ENCODE results near the gene TCAF1. TPM values are rescaled to one million over a fixed set of nuclear protein-coding genes. Genes with fewer than 3 reads are reported as not detected.
A peak's percentile ranks its signal among the peaks of the same experiment; 100 is the strongest.
"Not testable (repeated sequence)": the region's sequence is repeated elsewhere in the genome, so short reads cannot be mapped to it uniquely, and the experiment has no call there.

The TCAF1 gene
- total RNA-seq, 5 donors from 2014 or later (not counting 1 experiment from before 2014, with no cell fraction given): 12.9 to 15.0 (median 13.5) TPM

- Histone ChIP-seq H3K36me3 (ENCODE audit: control insufficient read depth in 2 of 2, extremely low read depth in 1 of 2, insufficient read depth in 1 of 2, low read length in 1 of 2) (no peaks in the 10 kb centered on the region), H3K9me3 (no peaks in the 10 kb centered on the region), H3K4me1 (ENCODE audit: control insufficient read depth in 1 of 2, extremely low read depth in 1 of 2, insufficient read depth in 2 of 2, low read length in 2 of 2) (no peaks in the 10 kb centered on the region), H3K27ac (ENCODE audit: low read length) (no peak overlapping the region), H3K4me3 (ENCODE audit: control insufficient read depth in 1 of 2, extremely low read depth in 1 of 2, low read length in 1 of 2) (no peak overlapping the region), H3K27me3 (replicated peaks in 1 of 2; ENCODE audit: control insufficient read depth in 2 of 2, extremely low read depth in 1 of 2, insufficient read depth in 2 of 2, low read length in 1 of 2) (no peaks in the 10 kb centered on the region)
- POLR2A ChIA-PET: no interaction called here
- Mint-ChIP-seq H3K4me3 (no peak overlapping the region), H3K27me3 (no peaks in the 10 kb centered on the region), H3K36me3 (peaks cover 5% of the 10 kb centered on the region), H3K27ac (no peak overlapping the region), H3K9me3 (peaks cover 0 to 6% (median 5%) of the 10 kb centered on the region in 3 donors), H3K4me1 (no peaks in the 10 kb centered on the region)
- CTCF ChIA-PET: interaction anchor here in 1 of 2 donors (0.7 kb wide), 1 partner anchor 50 kb away, joined by 4 read pairs; no protein-coding TSS in a partner anchor
- WGBS (ENCODE audit: insufficient coverage): no CpG with 5 or more reads among the region's 2 CpGs
- no peak for ATAC-seq (replicated peaks in 1 of 4)
- no peak for DNase-seq
Measured at GRCh38 chr7:143846692-143847091, 55.3 kb downstream of the TCAF1 start.

DNA sequence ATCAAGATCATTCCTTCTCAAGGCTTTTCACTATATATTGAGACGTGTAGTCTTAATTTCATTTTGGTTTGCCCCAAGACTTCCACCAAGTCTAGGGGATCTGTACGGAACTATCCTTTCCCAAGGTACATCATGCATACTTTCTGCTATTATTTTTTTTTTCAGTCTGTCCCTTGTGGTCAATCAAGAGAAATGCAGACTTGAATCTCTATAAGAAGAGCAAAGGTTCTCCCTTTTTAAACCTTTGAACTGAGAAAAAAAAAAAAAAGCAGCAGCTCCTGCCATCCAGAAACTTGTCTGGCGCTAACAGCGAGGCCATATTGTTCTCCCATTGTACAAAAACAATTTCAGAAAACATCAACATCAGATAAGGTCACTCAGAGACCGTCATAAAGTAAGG lies 60.3 kb downstream of the TCAF1 start:
- H3K27me3 ChIP-seq (replicated peaks in 1 of 2; ENCODE audit: control insufficient read depth in 2 of 2, extremely low read depth in 1 of 2, insufficient read depth in 2 of 2, low read length in 1 of 2); H3K4me3 Mint-ChIP-seq; H3K36me3 Mint-ChIP-seq; H3K36me3 ChIP-seq (ENCODE audit: control insufficient read depth in 2 of 2, extremely low read depth in 1 of 2, insufficient read depth in 1 of 2, low read length in 1 of 2); H3K9me3 Mint-ChIP-seq; H3K9me3 ChIP-seq; H3K27ac ChIP-seq (ENCODE audit: low read length); H3K4me1 Mint-ChIP-seq; CTCF ChIA-PET; ATAC-seq (replicated peaks in 1 of 4); H3K4me3 ChIP-seq (ENCODE audit: control insufficient read depth in 1 of 2, extremely low read depth in 1 of 2, low read length in 1 of 2); H3K27me3 Mint-ChIP-seq; POLR2A ChIA-PET; H3K27ac Mint-ChIP-seq; H3K4me1 ChIP-seq (ENCODE audit: control insufficient read depth in 1 of 2, extremely low read depth in 1 of 2, insufficient read depth in 2 of 2, low read length in 2 of 2); DNase-seq: not testable (repeated sequence)
- no CpG with 5 or more reads among the region's 5 CpGs for WGBS (ENCODE audit: insufficient coverage)

DNA sequence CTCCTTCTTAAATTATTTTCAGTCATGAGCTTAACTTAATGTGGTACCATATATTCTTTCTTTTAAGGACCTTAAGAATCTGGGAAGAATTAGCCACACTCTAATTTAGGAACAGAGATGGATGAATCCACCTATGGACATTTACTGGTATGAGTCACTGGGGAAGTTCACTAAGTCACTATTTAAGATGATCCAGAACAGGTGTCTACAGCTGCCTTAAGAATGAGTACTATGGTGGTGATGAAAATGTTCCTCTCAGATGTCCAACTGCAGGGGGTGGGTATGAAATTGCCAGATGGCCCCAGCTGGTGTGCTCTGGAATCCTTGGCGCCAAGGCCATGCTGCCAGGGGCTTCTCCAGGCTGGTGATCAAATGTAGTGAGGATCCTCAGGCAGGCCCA lies 61.9 kb downstream of the TCAF1 start:
- H3K36me3 ChIP-seq (ENCODE audit: control insufficient read depth in 2 of 2, extremely low read depth in 1 of 2, insufficient read depth in 1 of 2, low read length in 1 of 2); H3K4me1 ChIP-seq (ENCODE audit: control insufficient read depth in 1 of 2, extremely low read depth in 1 of 2, insufficient read depth in 2 of 2, low read length in 2 of 2); H3K4me1 Mint-ChIP-seq; H3K9me3 ChIP-seq; H3K27ac ChIP-seq (ENCODE audit: low read length); POLR2A ChIA-PET; H3K4me3 ChIP-seq (ENCODE audit: control insufficient read depth in 1 of 2, extremely low read depth in 1 of 2, low read length in 1 of 2); H3K9me3 Mint-ChIP-seq; H3K4me3 Mint-ChIP-seq; DNase-seq; H3K27me3 Mint-ChIP-seq; H3K27ac Mint-ChIP-seq; H3K36me3 Mint-ChIP-seq; ATAC-seq (replicated peaks in 1 of 4); CTCF ChIA-PET; H3K27me3 ChIP-seq (replicated peaks in 1 of 2; ENCODE audit: control insufficient read depth in 2 of 2, extremely low read depth in 1 of 2, insufficient read depth in 2 of 2, low read length in 1 of 2): not testable (repeated sequence)
- no CpG with 5 or more reads among the region's 1 CpG for WGBS (ENCODE audit: insufficient coverage)

- H3K4me1 ChIP-seq (ENCODE audit: control insufficient read depth in 1 of 2, extremely low read depth in 1 of 2, insufficient read depth in 2 of 2, low read length in 2 of 2); H3K9me3 ChIP-seq; H3K36me3 ChIP-seq (ENCODE audit: control insufficient read depth in 2 of 2, extremely low read depth in 1 of 2, insufficient read depth in 1 of 2, low read length in 1 of 2); H3K27ac Mint-ChIP-seq; H3K9me3 Mint-ChIP-seq; H3K4me1 Mint-ChIP-seq; H3K27ac ChIP-seq (ENCODE audit: low read length); H3K27me3 Mint-ChIP-seq; CTCF ChIA-PET; H3K36me3 Mint-ChIP-seq; POLR2A ChIA-PET; H3K27me3 ChIP-seq (replicated peaks in 1 of 2; ENCODE audit: control insufficient read depth in 2 of 2, extremely low read depth in 1 of 2, insufficient read depth in 2 of 2, low read length in 1 of 2): not testable (repeated sequence)
- DNase-seq: peak in 34 of 35 experiments; percentile 77 to 98 (median 90)
- H3K4me3 Mint-ChIP-seq: peak overlapping the region in 1 of 3 donors; percentile 49
- no CpG with 5 or more reads among the region's 24 CpGs for WGBS (ENCODE audit: insufficient coverage)
- peak overlapping the region in 1 of 2 donors; percentile 35 for H3K4me3 ChIP-seq (ENCODE audit: control insufficient read depth in 1 of 2, extremely low read depth in 1 of 2, low read length in 1 of 2)
- ATAC-seq (replicated peaks in 1 of 4): peak; percentile 54 to 73 (median 68)
Measured at GRCh38 chr7:143837223-143837622, 64.8 kb downstream of the TCAF1 start.

- H3K27ac ChIP-seq (ENCODE audit: low read length): peak overlapping the region; percentile 69
- DNase-seq (peak in 34 of 35 experiments; percentile 66 to 99 (median 92)), ATAC-seq (replicated peaks in 1 of 4) (peak; percentile 82 to 87 (median 84))
- H3K27me3 Mint-ChIP-seq; H3K9me3 Mint-ChIP-seq; H3K4me1 Mint-ChIP-seq; H3K9me3 ChIP-seq; H3K27me3 ChIP-seq (replicated peaks in 1 of 2; ENCODE audit: control insufficient read depth in 2 of 2, extremely low read depth in 1 of 2, insufficient read depth in 2 of 2, low read length in 1 of 2); CTCF ChIA-PET; H3K4me1 ChIP-seq (ENCODE audit: control insufficient read depth in 1 of 2, extremely low read depth in 1 of 2, insufficient read depth in 2 of 2, low read length in 2 of 2); H3K36me3 Mint-ChIP-seq; H3K36me3 ChIP-seq (ENCODE audit: control insufficient read depth in 2 of 2, extremely low read depth in 1 of 2, insufficient read depth in 1 of 2, low read length in 1 of 2); POLR2A ChIA-PET: not testable (repeated sequence)
- no CpG with 5 or more reads among the region's 38 CpGs for WGBS (ENCODE audit: insufficient coverage)
- H3K27ac Mint-ChIP-seq: peak overlapping the region; percentile 80 to 85
- H3K4me3 Mint-ChIP-seq: peak overlapping the region; percentile 76 to 82 (median 80)
- H3K4me3 ChIP-seq (ENCODE audit: control insufficient read depth in 1 of 2, extremely low read depth in 1 of 2, low read length in 1 of 2): peak overlapping the region; percentile 44 to 67
Measured at GRCh38 chr7:143836622-143837021, 65.4 kb downstream of the TCAF1 start.

GRCh38 chr7:143836088-143836487 lies 65.9 kb downstream of the TCAF1 start:
- WGBS (ENCODE audit: insufficient coverage): no CpG with 5 or more reads among the region's 17 CpGs
- POLR2A ChIA-PET; H3K4me1 Mint-ChIP-seq; H3K36me3 ChIP-seq (ENCODE audit: control insufficient read depth in 2 of 2, extremely low read depth in 1 of 2, insufficient read depth in 1 of 2, low read length in 1 of 2); H3K27me3 Mint-ChIP-seq; H3K9me3 Mint-ChIP-seq; H3K9me3 ChIP-seq; H3K27ac Mint-ChIP-seq; H3K4me3 ChIP-seq (ENCODE audit: control insufficient read depth in 1 of 2, extremely low read depth in 1 of 2, low read length in 1 of 2); H3K27me3 ChIP-seq (replicated peaks in 1 of 2; ENCODE audit: control insufficient read depth in 2 of 2, extremely low read depth in 1 of 2, insufficient read depth in 2 of 2, low read length in 1 of 2); H3K27ac ChIP-seq (ENCODE audit: low read length); CTCF ChIA-PET; H3K36me3 Mint-ChIP-seq; DNase-seq; H3K4me1 ChIP-seq (ENCODE audit: control insufficient read depth in 1 of 2, extremely low read depth in 1 of 2, insufficient read depth in 2 of 2, low read length in 2 of 2): not testable (repeated sequence)
- peak; percentile 47 to 49 (median 47) for ATAC-seq (replicated peaks in 1 of 4)
- H3K4me3 Mint-ChIP-seq: peak overlapping the region; percentile 76 to 82 (median 80)

DNA sequence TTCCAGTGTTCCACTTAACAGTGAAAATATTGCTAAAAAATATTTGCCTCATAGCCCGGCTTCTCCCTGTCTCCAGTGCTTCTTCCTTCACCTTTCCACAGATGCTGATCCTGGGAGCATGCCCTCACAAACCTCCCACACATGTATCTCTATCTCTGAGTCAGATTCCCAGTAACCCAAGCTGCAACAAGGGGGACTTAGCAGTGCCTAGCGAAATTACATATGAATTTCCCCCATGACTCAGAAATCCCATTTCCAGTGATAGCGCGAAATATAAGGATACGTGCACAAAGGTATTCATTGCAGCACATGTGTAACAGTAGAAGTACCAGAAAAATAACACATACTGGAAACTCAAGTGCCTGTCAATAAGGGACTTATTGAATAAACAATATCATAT lies 75.4 kb downstream of the TCAF1 start:
- CTCF ChIA-PET; H3K36me3 Mint-ChIP-seq; H3K27me3 ChIP-seq (replicated peaks in 1 of 2; ENCODE audit: control insufficient read depth in 2 of 2, extremely low read depth in 1 of 2, insufficient read depth in 2 of 2, low read length in 1 of 2); H3K4me1 Mint-ChIP-seq; H3K4me3 Mint-ChIP-seq; H3K27ac ChIP-seq (ENCODE audit: low read length); H3K4me1 ChIP-seq (ENCODE audit: control insufficient read depth in 1 of 2, extremely low read depth in 1 of 2, insufficient read depth in 2 of 2, low read length in 2 of 2); POLR2A ChIA-PET; H3K9me3 Mint-ChIP-seq; H3K4me3 ChIP-seq (ENCODE audit: control insufficient read depth in 1 of 2, extremely low read depth in 1 of 2, low read length in 1 of 2); ATAC-seq (replicated peaks in 1 of 4); H3K9me3 ChIP-seq; H3K36me3 ChIP-seq (ENCODE audit: control insufficient read depth in 2 of 2, extremely low read depth in 1 of 2, insufficient read depth in 1 of 2, low read length in 1 of 2); DNase-seq; H3K27ac Mint-ChIP-seq; H3K27me3 Mint-ChIP-seq: not testable (repeated sequence)
- no CpG with 5 or more reads among the region's 5 CpGs for WGBS (ENCODE audit: insufficient coverage)

Measured in T-cell (primary cell).